ENCODE measurements around the gene RUBCNL. TPM values are rescaled to one million over a fixed set of nuclear protein-coding genes. Genes with fewer than 3 reads are reported as not detected.

Gene RUBCNL
- polyA plus RNA-seq, 1 of the 3 experiments (the other 2 are of a cell fraction), result 0.07 TPM

DNA sequence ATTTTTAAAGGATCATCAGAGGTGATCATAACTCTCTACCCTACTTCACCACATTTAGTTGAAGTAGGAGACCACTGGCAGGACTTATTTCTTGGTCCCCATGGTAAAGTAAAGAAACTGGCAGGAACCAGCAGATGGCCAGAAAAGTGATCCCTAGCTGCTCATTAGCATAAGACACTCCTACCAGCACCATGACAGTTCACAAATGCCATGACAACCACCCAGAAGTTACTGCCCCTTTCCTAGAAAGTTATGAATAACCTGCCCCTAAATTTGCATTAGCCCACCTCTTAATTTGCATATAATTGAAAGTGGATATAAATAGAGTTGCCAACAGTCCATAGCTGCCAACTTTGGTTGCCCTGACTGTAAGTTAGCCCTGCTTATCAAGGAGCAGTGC, 18.4 kb upstream of the RUBCNL start:
- Histone ChIP-seq H3K9ac (no peak overlapping the region), H3K4me1 (ENCODE audit: control insufficient read depth in 1 of 2, insufficient read depth in 2 of 2, low read depth in 1 of 2, low read length in 1 of 2) (peaks cover 0 to 3% of the 10 kb centered on the region in 2 experiments; a peak in 2 of 4 replicates), H4K20me1 (ENCODE audit: insufficient read depth) (no peaks in the 10 kb centered on the region), H3K9me3 (no peaks in the 10 kb centered on the region), H3K4me2 (no peak overlapping the region), H2AFZ (ENCODE audit: low read depth) (no peak overlapping the region), H3F3A (replicated peaks; ENCODE audit: insufficient read depth) (no peaks in the 10 kb centered on the region), H3K27me3 (ENCODE audit: insufficient read depth) (no peaks in the 10 kb centered on the region), H3K9me2 (no peaks in the 10 kb centered on the region), H3K4me3 (ENCODE audit: low read depth in 2 of 2, low read length in 1 of 2) (no peak overlapping the region), H3K79me2 (ENCODE audit: insufficient read depth) (no peaks in the 10 kb centered on the region), H3K27ac (ENCODE audit: low read depth in 2 of 2, low read length in 1 of 2) (no peak overlapping the region), H3K36me3 (replicated peaks in 1 of 2; ENCODE audit: control insufficient read depth in 1 of 2, insufficient read depth in 2 of 2, low read length in 1 of 2) (no peaks in the 10 kb centered on the region)
- ChIA-PET POLR2A (no interaction called here), CTCF (no interaction called here)
- no peak for DNase-seq
- no peak for TF ChIP-seq MEF2A (IDR thresholded peaks at IDR 0.05; ENCODE audit: borderline replicate concordance, low read depth)
- TF ChIP-seq, protein P1, sequence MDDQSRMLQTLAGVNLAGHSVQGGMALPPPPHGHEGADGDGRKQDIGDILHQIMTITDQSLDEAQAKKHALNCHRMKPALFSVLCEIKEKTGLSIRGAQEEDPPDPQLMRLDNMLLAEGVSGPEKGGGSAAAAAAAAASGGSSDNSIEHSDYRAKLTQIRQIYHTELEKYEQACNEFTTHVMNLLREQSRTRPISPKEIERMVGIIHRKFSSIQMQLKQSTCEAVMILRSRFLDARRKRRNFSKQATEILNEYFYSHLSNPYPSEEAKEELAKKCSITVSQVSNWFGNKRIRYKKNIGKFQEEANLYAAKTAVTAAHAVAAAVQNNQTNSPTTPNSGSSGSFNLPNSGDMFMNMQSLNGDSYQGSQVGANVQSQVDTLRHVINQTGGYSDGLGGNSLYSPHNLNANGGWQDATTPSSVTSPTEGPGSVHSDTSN (IDR thresholded peaks at IDR 0.05), result no peak
- no peak for TF ChIP-seq RFX5 (IDR thresholded peaks at IDR 0.05; ENCODE audit: low read length)
- no peak for TF ChIP-seq FOXJ3 (CRISPR knock-in tag; IDR thresholded peaks at IDR 0.05)
- TF ChIP-seq, protein P2, sequence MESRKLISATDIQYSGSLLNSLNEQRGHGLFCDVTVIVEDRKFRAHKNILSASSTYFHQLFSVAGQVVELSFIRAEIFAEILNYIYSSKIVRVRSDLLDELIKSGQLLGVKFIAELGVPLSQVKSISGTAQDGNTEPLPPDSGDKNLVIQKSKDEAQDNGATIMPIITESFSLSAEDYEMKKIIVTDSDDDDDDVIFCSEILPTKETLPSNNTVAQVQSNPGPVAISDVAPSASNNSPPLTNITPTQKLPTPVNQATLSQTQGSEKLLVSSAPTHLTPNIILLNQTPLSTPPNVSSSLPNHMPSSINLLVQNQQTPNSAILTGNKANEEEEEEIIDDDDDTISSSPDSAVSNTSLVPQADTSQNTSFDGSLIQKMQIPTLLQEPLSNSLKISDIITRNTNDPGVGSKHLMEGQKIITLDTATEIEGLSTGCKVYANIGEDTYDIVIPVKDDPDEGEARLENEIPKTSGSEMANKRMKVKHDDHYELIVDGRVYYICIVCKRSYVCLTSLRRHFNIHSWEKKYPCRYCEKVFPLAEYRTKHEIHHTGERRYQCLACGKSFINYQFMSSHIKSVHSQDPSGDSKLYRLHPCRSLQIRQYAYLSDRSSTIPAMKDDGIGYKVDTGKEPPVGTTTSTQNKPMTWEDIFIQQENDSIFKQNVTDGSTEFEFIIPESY (IDR thresholded peaks at IDR 0.05; ENCODE audit: borderline replicate concordance, low read depth), result no peak
- no peak for TF ChIP-seq EP300 (IDR thresholded peaks at IDR 0.05; ENCODE audit: borderline replicate concordance in 1 of 2, low read depth in 1 of 2, low read length in 1 of 2)
- TF ChIP-seq TCF12 (IDR thresholded peaks at IDR 0.05), result no peak
- TF ChIP-seq, protein P3, sequence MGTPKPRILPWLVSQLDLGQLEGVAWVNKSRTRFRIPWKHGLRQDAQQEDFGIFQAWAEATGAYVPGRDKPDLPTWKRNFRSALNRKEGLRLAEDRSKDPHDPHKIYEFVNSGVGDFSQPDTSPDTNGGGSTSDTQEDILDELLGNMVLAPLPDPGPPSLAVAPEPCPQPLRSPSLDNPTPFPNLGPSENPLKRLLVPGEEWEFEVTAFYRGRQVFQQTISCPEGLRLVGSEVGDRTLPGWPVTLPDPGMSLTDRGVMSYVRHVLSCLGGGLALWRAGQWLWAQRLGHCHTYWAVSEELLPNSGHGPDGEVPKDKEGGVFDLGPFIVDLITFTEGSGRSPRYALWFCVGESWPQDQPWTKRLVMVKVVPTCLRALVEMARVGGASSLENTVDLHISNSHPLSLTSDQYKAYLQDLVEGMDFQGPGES (IDR thresholded peaks at IDR 0.05; ENCODE audit: low read depth, low read length), result no peak
- TF ChIP-seq, protein P4, sequence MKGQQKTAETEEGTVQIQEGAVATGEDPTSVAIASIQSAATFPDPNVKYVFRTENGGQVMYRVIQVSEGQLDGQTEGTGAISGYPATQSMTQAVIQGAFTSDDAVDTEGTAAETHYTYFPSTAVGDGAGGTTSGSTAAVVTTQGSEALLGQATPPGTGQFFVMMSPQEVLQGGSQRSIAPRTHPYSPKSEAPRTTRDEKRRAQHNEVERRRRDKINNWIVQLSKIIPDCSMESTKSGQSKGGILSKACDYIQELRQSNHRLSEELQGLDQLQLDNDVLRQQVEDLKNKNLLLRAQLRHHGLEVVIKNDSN (IDR thresholded peaks at IDR 0.05; ENCODE audit: borderline replicate concordance, low read depth), result no peak
- TF ChIP-seq NRF1 (IDR thresholded peaks at IDR 0.05; ENCODE audit: low read depth, low read length), result no peak
- no peak for TF ChIP-seq RXRA (IDR thresholded peaks at IDR 0.05; ENCODE audit: borderline replicate concordance, low read depth)
- TF ChIP-seq YY1 (IDR thresholded peaks at IDR 0.05; ENCODE audit: low read depth), result no peak
- TF ChIP-seq FOXM1 (IDR thresholded peaks at IDR 0.05; ENCODE audit: low read depth), result no peak

DNA sequence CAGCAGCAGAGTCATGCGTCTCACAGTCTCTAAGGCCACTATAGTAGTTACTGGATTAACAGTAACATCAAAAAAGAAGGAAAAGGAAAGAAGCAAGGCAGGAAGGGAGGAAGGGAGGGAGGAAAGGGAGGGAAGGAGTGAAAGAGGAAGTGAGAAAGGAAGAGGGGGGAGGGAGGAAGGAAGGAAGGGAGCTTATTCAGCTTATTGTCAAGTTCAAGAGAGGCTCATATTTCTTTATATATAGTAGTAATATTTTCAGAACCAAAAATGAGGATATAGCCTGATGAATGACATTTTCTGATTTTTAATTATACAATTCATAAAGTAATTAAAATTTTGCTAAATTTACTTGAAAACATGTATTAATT, 17.7 kb upstream of the RUBCNL start:
- CTCF ChIA-PET, result interaction anchor here (0.7 kb wide), 1 partner anchor 1579 kb away, joined by 4 read pairs; no protein-coding TSS in a partner anchor
- WGBS (ENCODE audit: low lambda C conversion rate), result 76% methylated on average over 1 of the region's 1 CpG

More for the DNA sequence above, 17.7 kb upstream of the RUBCNL start:
- no peaks in the 10 kb centered on the region for H3K9me3 ChIP-seq
- H3K4me1 ChIP-seq (ENCODE audit: control insufficient read depth in 1 of 2, insufficient read depth in 2 of 2, low read depth in 1 of 2, low read length in 1 of 2), result peaks cover 0 to 3% of the 10 kb centered on the region in 2 experiments; a peak in 2 of 4 replicates
- H4K20me1 ChIP-seq (ENCODE audit: insufficient read depth), result no peaks in the 10 kb centered on the region
- no peaks in the 10 kb centered on the region for H3K27me3 ChIP-seq (ENCODE audit: insufficient read depth)
- TF ChIP-seq, protein P5, sequence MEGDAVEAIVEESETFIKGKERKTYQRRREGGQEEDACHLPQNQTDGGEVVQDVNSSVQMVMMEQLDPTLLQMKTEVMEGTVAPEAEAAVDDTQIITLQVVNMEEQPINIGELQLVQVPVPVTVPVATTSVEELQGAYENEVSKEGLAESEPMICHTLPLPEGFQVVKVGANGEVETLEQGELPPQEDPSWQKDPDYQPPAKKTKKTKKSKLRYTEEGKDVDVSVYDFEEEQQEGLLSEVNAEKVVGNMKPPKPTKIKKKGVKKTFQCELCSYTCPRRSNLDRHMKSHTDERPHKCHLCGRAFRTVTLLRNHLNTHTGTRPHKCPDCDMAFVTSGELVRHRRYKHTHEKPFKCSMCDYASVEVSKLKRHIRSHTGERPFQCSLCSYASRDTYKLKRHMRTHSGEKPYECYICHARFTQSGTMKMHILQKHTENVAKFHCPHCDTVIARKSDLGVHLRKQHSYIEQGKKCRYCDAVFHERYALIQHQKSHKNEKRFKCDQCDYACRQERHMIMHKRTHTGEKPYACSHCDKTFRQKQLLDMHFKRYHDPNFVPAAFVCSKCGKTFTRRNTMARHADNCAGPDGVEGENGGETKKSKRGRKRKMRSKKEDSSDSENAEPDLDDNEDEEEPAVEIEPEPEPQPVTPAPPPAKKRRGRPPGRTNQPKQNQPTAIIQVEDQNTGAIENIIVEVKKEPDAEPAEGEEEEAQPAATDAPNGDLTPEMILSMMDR (IDR thresholded peaks at IDR 0.05), result no peak
- TF ChIP-seq JUND (IDR thresholded peaks at IDR 0.05), result no peak
- no peak for TF ChIP-seq RFX5 (IDR thresholded peaks at IDR 0.05; ENCODE audit: low read length)
- TF ChIP-seq GABPA (IDR thresholded peaks at IDR 0.05; ENCODE audit: low read depth), result no peak
- no peak for TF ChIP-seq USF2 (IDR thresholded peaks at IDR 0.05; ENCODE audit: borderline replicate concordance, low read depth, low read length)
- H3K4me3 ChIP-seq (ENCODE audit: low read depth in 2 of 2, low read length in 1 of 2), result no peak overlapping the region
- H3K36me3 ChIP-seq (replicated peaks in 1 of 2; ENCODE audit: control insufficient read depth in 1 of 2, insufficient read depth in 2 of 2, low read length in 1 of 2), result no peaks in the 10 kb centered on the region
- no peak for DNase-seq
- no peak overlapping the region for H3K27ac ChIP-seq (ENCODE audit: low read depth in 2 of 2, low read length in 1 of 2)
- no peak overlapping the region for H2AFZ ChIP-seq (ENCODE audit: low read depth)
- no peaks in the 10 kb centered on the region for H3F3A ChIP-seq (replicated peaks; ENCODE audit: insufficient read depth)
- POLR2A ChIA-PET, result no interaction called here
- H3K9ac ChIP-seq, result no peak overlapping the region
- no peak overlapping the region for H3K4me2 ChIP-seq
- no peaks in the 10 kb centered on the region for H3K79me2 ChIP-seq (ENCODE audit: insufficient read depth)
- H3K9me2 ChIP-seq, result no peaks in the 10 kb centered on the region
